ENCODE results near the gene CAPN15. TPM values are rescaled to one million over a fixed set of nuclear protein-coding genes. Genes with fewer than 3 reads are reported as not detected.

CAPN15 gene
- total and polyA plus RNA-seq, 9 of the 15 experiments (the other 6 are each of a cell fraction or from before 2014, with no cell fraction given), result 0.62 to 111 (median 14.2) TPM

Small RNAs within 50 kb of the gene (microRNA-seq; reads per million reads assigned to microRNA genes)
- gene MIR3176 (ENCODE audit: borderline microRNAs expressed) (20.5 reads per million, percentile 65 among the genes with 10 or more reads in this experiment), gene MIR5587 (ENCODE audit: borderline microRNAs expressed) (1.1 reads per million, percentile 10 among the genes with 10 or more reads in this experiment)

Small RNAs within 50 kb of the gene (small RNA-seq; reads per million reads assigned to genes)
- gene MIR3176, result 24.3 reads per million, percentile 97 among the genes with 10 or more reads in this experiment
- gene MIR5587, result 0.18 reads per million
- not detected for gene Z98883.1

Other genes starting within 250 kb of the CAPN15 start
Only the 7 nearest of the 28 such genes appear.
- 6.5 and 7.2 TPM in 2 replicates for gene RAB11FIP3, start 102.1 kb upstream of the CAPN15 start, total RNA-seq (2014; rRNA removed)
- 2.6 and 4.3 TPM in 2 replicates for gene RAB11FIP3, start 102.1 kb upstream of the CAPN15 start, total RNA-seq (2014; rRNA removed; fragmentation: Illumina TruSeq; extraction: Trizol)
- gene RAB11FIP3, start 102.1 kb upstream of the CAPN15 start, total RNA-seq (2015; rRNA removed; fragmentation: Illumina TruSeq; extraction: Trizol), result 5.3 and 5.9 TPM in 2 replicates
- 10.5 and 13.1 TPM in 2 replicates for gene RAB11FIP3, start 102.1 kb upstream of the CAPN15 start, total RNA-seq (2021)
- gene RAB11FIP3, start 102.1 kb upstream of the CAPN15 start, polyA plus RNA-seq (2011; rRNA removed), result 2.7 and 3.1 TPM in 2 replicates
- gene RAB11FIP3, start 102.1 kb upstream of the CAPN15 start, polyA plus RNA-seq (2014; fragmentation: Illumina TruSeq; extraction: Trizol), result 4.3 and 7.0 TPM in 2 replicates
- gene RAB11FIP3, start 102.1 kb upstream of the CAPN15 start, polyA plus RNA-seq (2014; fragmentation: Nextera tagmentation; extraction: Ambion mirVana), result under 1 TPM; 0.46 TPM
- 5.2 and 10.7 TPM in 2 replicates for gene RAB11FIP3, start 102.1 kb upstream of the CAPN15 start, polyA plus RNA-seq (2014; rRNA removed)
- gene PRR35, start 32.7 kb downstream of the CAPN15 start, total RNA-seq (2014; rRNA removed), result 0.41 and 0.45 TPM in 2 replicates
- gene PRR35, start 32.7 kb downstream of the CAPN15 start, total RNA-seq (2014; rRNA removed; fragmentation: Illumina TruSeq; extraction: Trizol), result not detected in 2 replicates
- 0.08 TPM in 1 of 2 replicates, not detected in the other for gene PRR35, start 32.7 kb downstream of the CAPN15 start, total RNA-seq (2015; rRNA removed; fragmentation: Illumina TruSeq; extraction: Trizol)
- gene PRR35, start 32.7 kb downstream of the CAPN15 start, total RNA-seq (2021), result 0.18 and 0.42 TPM in 2 replicates
- 0.09 and 0.17 TPM in 2 replicates for gene PRR35, start 32.7 kb downstream of the CAPN15 start, polyA plus RNA-seq (2011; rRNA removed)
- 0.07 TPM in 1 of 2 replicates, not detected in the other for gene PRR35, start 32.7 kb downstream of the CAPN15 start, polyA plus RNA-seq (2014; fragmentation: Illumina TruSeq; extraction: Trizol)
- not detected for gene PRR35, start 32.7 kb downstream of the CAPN15 start, polyA plus RNA-seq (2014; fragmentation: Nextera tagmentation; extraction: Ambion mirVana)
- 0.15 and 0.24 TPM in 2 replicates for gene PRR35, start 32.7 kb downstream of the CAPN15 start, polyA plus RNA-seq (2014; rRNA removed)
- 2.6 and 3.1 TPM in 2 replicates for gene NHLRC4, start 39.3 kb downstream of the CAPN15 start, total RNA-seq (2014; rRNA removed)
- gene NHLRC4, start 39.3 kb downstream of the CAPN15 start, total RNA-seq (2014; rRNA removed; fragmentation: Illumina TruSeq; extraction: Trizol), result 0.47 and 0.48 TPM in 2 replicates
- 1.2 and 1.3 TPM in 2 replicates for gene NHLRC4, start 39.3 kb downstream of the CAPN15 start, total RNA-seq (2015; rRNA removed; fragmentation: Illumina TruSeq; extraction: Trizol)
- gene NHLRC4, start 39.3 kb downstream of the CAPN15 start, total RNA-seq (2021), result 2.0 and 3.0 TPM in 2 replicates
- 1.3 and 1.7 TPM in 2 replicates for gene NHLRC4, start 39.3 kb downstream of the CAPN15 start, polyA plus RNA-seq (2011; rRNA removed)
- 0.24 and 1.1 TPM in 2 replicates for gene NHLRC4, start 39.3 kb downstream of the CAPN15 start, polyA plus RNA-seq (2014; fragmentation: Illumina TruSeq; extraction: Trizol)
- gene NHLRC4, start 39.3 kb downstream of the CAPN15 start, polyA plus RNA-seq (2014; fragmentation: Nextera tagmentation; extraction: Ambion mirVana), result not detected
- gene NHLRC4, start 39.3 kb downstream of the CAPN15 start, polyA plus RNA-seq (2014; rRNA removed), result 3.2 and 3.7 TPM in 2 replicates
- 30.7 and 36.1 TPM in 2 replicates for gene PIGQ, start 42.3 kb downstream of the CAPN15 start, total RNA-seq (2014; rRNA removed)
- gene PIGQ, start 42.3 kb downstream of the CAPN15 start, total RNA-seq (2014; rRNA removed; fragmentation: Illumina TruSeq; extraction: Trizol), result 2.3 and 3.4 TPM in 2 replicates
- 14.1 and 14.3 TPM in 2 replicates for gene PIGQ, start 42.3 kb downstream of the CAPN15 start, total RNA-seq (2015; rRNA removed; fragmentation: Illumina TruSeq; extraction: Trizol)
- 43.7 and 49.6 TPM in 2 replicates for gene PIGQ, start 42.3 kb downstream of the CAPN15 start, total RNA-seq (2021)
- 11.2 and 19.4 TPM in 2 replicates for gene PIGQ, start 42.3 kb downstream of the CAPN15 start, polyA plus RNA-seq (2011; rRNA removed)
- gene PIGQ, start 42.3 kb downstream of the CAPN15 start, polyA plus RNA-seq (2014; fragmentation: Illumina TruSeq; extraction: Trizol), result 11.7 and 21.9 TPM in 2 replicates
- 1 to 10 TPM in 1 of 2 experiments, under 1 TPM in 1; 0.20 to 2.5 TPM for gene PIGQ, start 42.3 kb downstream of the CAPN15 start, polyA plus RNA-seq (2014; fragmentation: Nextera tagmentation; extraction: Ambion mirVana)
- gene PIGQ, start 42.3 kb downstream of the CAPN15 start, polyA plus RNA-seq (2014; rRNA removed), result 42.1 and 42.3 TPM in 2 replicates
- 22.3 and 26.0 TPM in 2 replicates for gene RAB40C, start 62.4 kb downstream of the CAPN15 start, total RNA-seq (2014; rRNA removed)
- gene RAB40C, start 62.4 kb downstream of the CAPN15 start, total RNA-seq (2014; rRNA removed; fragmentation: Illumina TruSeq; extraction: Trizol), result 1.9 and 2.5 TPM in 2 replicates
- 10.1 and 11.4 TPM in 2 replicates for gene RAB40C, start 62.4 kb downstream of the CAPN15 start, total RNA-seq (2015; rRNA removed; fragmentation: Illumina TruSeq; extraction: Trizol)
- 23.4 and 25.3 TPM in 2 replicates for gene RAB40C, start 62.4 kb downstream of the CAPN15 start, total RNA-seq (2021)
- gene RAB40C, start 62.4 kb downstream of the CAPN15 start, polyA plus RNA-seq (2011; rRNA removed), result 8.7 and 10.9 TPM in 2 replicates
- 5.6 and 13.3 TPM in 2 replicates for gene RAB40C, start 62.4 kb downstream of the CAPN15 start, polyA plus RNA-seq (2014; fragmentation: Illumina TruSeq; extraction: Trizol)
- gene RAB40C, start 62.4 kb downstream of the CAPN15 start, polyA plus RNA-seq (2014; fragmentation: Nextera tagmentation; extraction: Ambion mirVana), result under 1 TPM; 0.17 to 0.50 TPM
- gene RAB40C, start 62.4 kb downstream of the CAPN15 start, polyA plus RNA-seq (2014; rRNA removed), result 20.9 and 22.3 TPM in 2 replicates
- gene WFIKKN1, start 103.3 kb downstream of the CAPN15 start, total RNA-seq (2014; rRNA removed), result 0.50 and 0.57 TPM in 2 replicates
- not detected in 2 replicates for gene WFIKKN1, start 103.3 kb downstream of the CAPN15 start, total RNA-seq (2014; rRNA removed; fragmentation: Illumina TruSeq; extraction: Trizol)
- gene WFIKKN1, start 103.3 kb downstream of the CAPN15 start, total RNA-seq (2015; rRNA removed; fragmentation: Illumina TruSeq; extraction: Trizol), result 0.11 and 0.14 TPM in 2 replicates
- 0.85 and 1.1 TPM in 2 replicates for gene WFIKKN1, start 103.3 kb downstream of the CAPN15 start, total RNA-seq (2021)
- gene WFIKKN1, start 103.3 kb downstream of the CAPN15 start, polyA plus RNA-seq (2011; rRNA removed), result 0.18 and 0.22 TPM in 2 replicates
- 0.14 TPM in 1 of 2 replicates, not detected in the other for gene WFIKKN1, start 103.3 kb downstream of the CAPN15 start, polyA plus RNA-seq (2014; fragmentation: Illumina TruSeq; extraction: Trizol)
- not detected for gene WFIKKN1, start 103.3 kb downstream of the CAPN15 start, polyA plus RNA-seq (2014; fragmentation: Nextera tagmentation; extraction: Ambion mirVana)
- gene WFIKKN1, start 103.3 kb downstream of the CAPN15 start, polyA plus RNA-seq (2014; rRNA removed), result 0.30 and 0.54 TPM in 2 replicates
- 198 and 279 TPM in 2 replicates for gene METTL26, start 108.6 kb downstream of the CAPN15 start, total RNA-seq (2014; rRNA removed)
- 22.9 and 36.2 TPM in 2 replicates for gene METTL26, start 108.6 kb downstream of the CAPN15 start, total RNA-seq (2014; rRNA removed; fragmentation: Illumina TruSeq; extraction: Trizol)
- gene METTL26, start 108.6 kb downstream of the CAPN15 start, total RNA-seq (2015; rRNA removed; fragmentation: Illumina TruSeq; extraction: Trizol), result 75.4 and 76.5 TPM in 2 replicates
- gene METTL26, start 108.6 kb downstream of the CAPN15 start, total RNA-seq (2021), result 177 and 184 TPM in 2 replicates
- gene METTL26, start 108.6 kb downstream of the CAPN15 start, polyA plus RNA-seq (2011; rRNA removed), result 105 and 115 TPM in 2 replicates
- gene METTL26, start 108.6 kb downstream of the CAPN15 start, polyA plus RNA-seq (2014; fragmentation: Illumina TruSeq; extraction: Trizol), result 80.9 and 91.6 TPM in 2 replicates
- 10 to 100 TPM in 1 of 2 experiments, 1 to 10 TPM in 1; 7.3 to 11.6 TPM for gene METTL26, start 108.6 kb downstream of the CAPN15 start, polyA plus RNA-seq (2014; fragmentation: Nextera tagmentation; extraction: Ambion mirVana)
- 262 and 265 TPM in 2 replicates for gene METTL26, start 108.6 kb downstream of the CAPN15 start, polyA plus RNA-seq (2014; rRNA removed)

All from K562 (cell line).